Measurements from ENCODE around the gene GNB3. TPM values are rescaled to one million over a fixed set of nuclear protein-coding genes. Genes with fewer than 3 reads are reported as not detected.

Gene GNB3
- total and polyA plus RNA-seq, 4 donors = under 0.01 to 0.12 TPM; not detected in 2

DNA sequence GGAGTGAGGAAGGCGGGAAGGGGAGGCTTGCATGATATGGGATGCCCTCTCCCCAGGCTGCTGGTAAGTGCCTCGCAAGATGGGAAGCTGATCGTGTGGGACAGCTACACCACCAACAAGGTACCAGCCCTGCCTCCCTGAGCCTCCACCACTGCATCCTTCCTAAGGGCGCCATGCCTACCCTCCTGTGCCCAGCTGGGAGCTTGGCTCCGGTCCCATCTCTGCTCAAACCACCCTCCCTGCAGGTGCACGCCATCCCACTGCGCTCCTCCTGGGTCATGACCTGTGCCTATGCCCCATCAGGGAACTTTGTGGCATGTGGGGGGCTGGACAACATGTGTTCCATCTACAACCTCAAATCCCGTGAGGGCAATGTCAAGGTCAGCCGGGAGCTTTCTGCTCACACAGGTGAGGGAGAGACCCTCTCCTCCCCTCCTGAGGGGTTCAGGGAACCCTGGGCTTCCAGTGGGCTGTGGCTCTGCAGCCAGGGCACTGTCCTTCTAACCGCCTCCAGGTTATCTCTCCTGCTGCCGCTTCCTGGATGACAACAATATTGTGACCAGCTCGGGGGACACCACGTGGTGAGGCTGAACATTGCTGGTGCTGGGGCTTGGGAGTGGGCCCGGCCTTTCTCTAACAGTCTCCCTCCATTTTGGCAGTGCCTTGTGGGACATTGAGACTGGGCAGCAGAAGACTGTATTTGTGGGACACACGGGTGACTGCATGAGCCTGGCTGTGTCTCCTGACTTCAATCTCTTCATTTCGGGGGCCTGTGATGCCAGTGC, 2.6 kb downstream of the GNB3 start:
- H3K36me3 ChIP-seq (ENCODE audit: control insufficient read depth in 4 of 4, insufficient read depth in 3 of 4, low read depth in 1 of 4, low read length in 3 of 4) = no peaks in the 10 kb centered on the region
- H3K4me3 ChIP-seq (ENCODE audit: low read depth in 1 of 3, low read length in 3 of 3) = no peak overlapping the region
- no peak for DNase-seq (ENCODE audit: low spot score)
- no peak for TF ChIP-seq NR2F2 (IDR thresholded peaks at IDR 0.05)
- TF ChIP-seq, protein P1, sequence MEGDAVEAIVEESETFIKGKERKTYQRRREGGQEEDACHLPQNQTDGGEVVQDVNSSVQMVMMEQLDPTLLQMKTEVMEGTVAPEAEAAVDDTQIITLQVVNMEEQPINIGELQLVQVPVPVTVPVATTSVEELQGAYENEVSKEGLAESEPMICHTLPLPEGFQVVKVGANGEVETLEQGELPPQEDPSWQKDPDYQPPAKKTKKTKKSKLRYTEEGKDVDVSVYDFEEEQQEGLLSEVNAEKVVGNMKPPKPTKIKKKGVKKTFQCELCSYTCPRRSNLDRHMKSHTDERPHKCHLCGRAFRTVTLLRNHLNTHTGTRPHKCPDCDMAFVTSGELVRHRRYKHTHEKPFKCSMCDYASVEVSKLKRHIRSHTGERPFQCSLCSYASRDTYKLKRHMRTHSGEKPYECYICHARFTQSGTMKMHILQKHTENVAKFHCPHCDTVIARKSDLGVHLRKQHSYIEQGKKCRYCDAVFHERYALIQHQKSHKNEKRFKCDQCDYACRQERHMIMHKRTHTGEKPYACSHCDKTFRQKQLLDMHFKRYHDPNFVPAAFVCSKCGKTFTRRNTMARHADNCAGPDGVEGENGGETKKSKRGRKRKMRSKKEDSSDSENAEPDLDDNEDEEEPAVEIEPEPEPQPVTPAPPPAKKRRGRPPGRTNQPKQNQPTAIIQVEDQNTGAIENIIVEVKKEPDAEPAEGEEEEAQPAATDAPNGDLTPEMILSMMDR (IDR thresholded peaks at IDR 0.05; ENCODE audit: low read depth, low read length, missing input control) = peak; percentile 4
- no peak for TF ChIP-seq REST (IDR thresholded peaks at IDR 0.05)
- peak in 1 of 2 donors; percentile 42 for TF ChIP-seq RAD21 (IDR thresholded peaks at IDR 0.05)
- TF ChIP-seq GABPA (IDR thresholded peaks at IDR 0.05 in 1 of 2, conservative IDR thresholded peaks at IDR 0.05 in 1 of 2) = no peak
- no peak overlapping the region for H3K27ac ChIP-seq (ENCODE audit: low read depth in 1 of 2, low read length in 2 of 2)
- H3K4me1 ChIP-seq (ENCODE audit: control insufficient read depth in 4 of 4, insufficient read depth in 4 of 4, low read length in 3 of 4) = no peaks in the 10 kb centered on the region
- H3K9ac ChIP-seq (ENCODE audit: low read depth in 1 of 2, low read length in 2 of 2) = no peak overlapping the region
- no peaks in the 10 kb centered on the region for H3K9me3 ChIP-seq (ENCODE audit: control insufficient read depth in 4 of 4, low read length in 3 of 4)
- H3K27me3 ChIP-seq (ENCODE audit: control insufficient read depth in 4 of 4, insufficient read depth in 4 of 4, low read length in 3 of 4) = no peaks in the 10 kb centered on the region
- WGBS = 61% methylated on average over 16 of the region's 16 CpGs

- Histone ChIP-seq H3K36me3 (ENCODE audit: control insufficient read depth in 4 of 4, insufficient read depth in 3 of 4, low read depth in 1 of 4, low read length in 3 of 4) (no peaks in the 10 kb centered on the region), H3K27ac (ENCODE audit: low read depth in 1 of 2, low read length in 2 of 2) (no peak overlapping the region), H3K9ac (ENCODE audit: low read depth in 1 of 2, low read length in 2 of 2) (no peak overlapping the region), H3K4me1 (ENCODE audit: control insufficient read depth in 4 of 4, insufficient read depth in 4 of 4, low read length in 3 of 4) (no peaks in the 10 kb centered on the region), H3K27me3 (ENCODE audit: control insufficient read depth in 4 of 4, insufficient read depth in 4 of 4, low read length in 3 of 4) (no peaks in the 10 kb centered on the region), H3K4me3 (ENCODE audit: low read depth in 1 of 3, low read length in 3 of 3) (no peak overlapping the region), H3K9me3 (ENCODE audit: control insufficient read depth in 4 of 4, low read length in 3 of 4) (no peaks in the 10 kb centered on the region)
- DNase-seq (ENCODE audit: low spot score) = no peak
- 96% methylated on average over 17 of the region's 17 CpGs for WGBS
- TF ChIP-seq RXRA (IDR thresholded peaks at IDR 0.05) (no peak), FOXA1 (IDR thresholded peaks at IDR 0.05) (no peak)
Measured at GRCh38 chr12:6845395-6845794, 4.7 kb downstream of the GNB3 start.

DNA sequence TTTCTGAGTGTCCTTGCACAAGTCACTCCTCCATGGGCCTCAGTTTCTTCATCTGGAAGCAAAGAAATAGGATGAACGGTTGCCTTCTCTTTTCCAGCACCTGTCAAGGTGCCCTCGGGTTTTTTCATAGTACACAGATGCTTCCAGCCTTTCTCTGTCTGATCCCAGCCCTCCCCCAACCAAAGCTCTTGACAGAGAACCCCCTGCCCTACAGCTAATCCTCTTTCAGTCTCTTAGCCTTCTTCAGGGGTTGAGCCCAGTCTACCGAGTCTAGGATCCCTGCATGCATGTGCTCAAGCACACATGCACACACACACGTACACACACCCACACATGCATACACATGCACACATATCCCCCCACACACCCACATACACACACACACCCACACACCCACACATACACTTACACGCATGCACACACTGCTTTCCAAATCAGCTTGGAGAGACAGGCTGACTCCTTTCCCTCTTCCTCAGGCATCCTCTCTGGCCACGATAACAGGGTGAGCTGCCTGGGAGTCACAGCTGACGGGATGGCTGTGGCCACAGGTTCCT, 5.7 kb downstream of the GNB3 start:
- DNase-seq (ENCODE audit: low spot score) = no peak
- Histone ChIP-seq H3K4me1 (ENCODE audit: control insufficient read depth in 4 of 4, insufficient read depth in 4 of 4, low read length in 3 of 4) (peaks cover 0 to 7% (median 3%) of the 10 kb centered on the region in 4 donors), H3K4me3 (ENCODE audit: low read depth in 1 of 3, low read length in 3 of 3) (no peak overlapping the region), H3K27ac (ENCODE audit: low read depth in 1 of 2, low read length in 2 of 2) (no peak overlapping the region), H3K27me3 (ENCODE audit: control insufficient read depth in 4 of 4, insufficient read depth in 4 of 4, low read length in 3 of 4) (no peaks in the 10 kb centered on the region), H3K36me3 (ENCODE audit: control insufficient read depth in 4 of 4, insufficient read depth in 3 of 4, low read depth in 1 of 4, low read length in 3 of 4) (no peaks in the 10 kb centered on the region), H3K9ac (ENCODE audit: low read depth in 1 of 2, low read length in 2 of 2) (no peak overlapping the region), H3K9me3 (ENCODE audit: control insufficient read depth in 4 of 4, low read length in 3 of 4) (no peaks in the 10 kb centered on the region)
- WGBS = 91% methylated on average over 7 of the region's 7 CpGs
- TF ChIP-seq, protein P2, sequence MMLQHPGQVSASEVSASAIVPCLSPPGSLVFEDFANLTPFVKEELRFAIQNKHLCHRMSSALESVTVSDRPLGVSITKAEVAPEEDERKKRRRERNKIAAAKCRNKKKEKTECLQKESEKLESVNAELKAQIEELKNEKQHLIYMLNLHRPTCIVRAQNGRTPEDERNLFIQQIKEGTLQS (IDR thresholded peaks at IDR 0.05) = no peak
- TF ChIP-seq EGR1 (IDR thresholded peaks at IDR 0.05; ENCODE audit: low read depth in 2 of 2) (no peak), GABPA (IDR thresholded peaks at IDR 0.05 in 1 of 2, conservative IDR thresholded peaks at IDR 0.05 in 1 of 2) (no peak), REST (IDR thresholded peaks at IDR 0.05) (no peak), JUND (IDR thresholded peaks at IDR 0.05) (no peak), MAX (IDR thresholded peaks at IDR 0.05) (no peak), RAD21 (IDR thresholded peaks at IDR 0.05) (no peak)
